GM23338 (cell line): ENCODE measurements around the gene ATG7. TPM values are rescaled to one million over a fixed set of nuclear protein-coding genes. Genes with fewer than 3 reads are reported as not detected.

Source experiments
- ATAC-seq: fragments of 200-7000 bp; cut with Tn5 transposase; 3 replicates; pipeline ENCODE4 v1.9.1; 2020
- DNase-seq: peaks from one replicate; pipeline ENCODE4 v3.0.0-alpha.2; 2015; ENCODE audit warnings: low spot score
- H2AFZ ChIP-seq: fragments of 200-600 bp; sonication (generic); 2 replicates; pipeline ENCODE4 v1.8.0; 2016; ENCODE audit warnings: antibody characterized with exemption, mild to moderate bottlenecking, moderate library complexity
- H3F3A ChIP-seq: fragments of 200-600 bp; sonication (generic); replicated peaks from 2 replicates; pipeline ENCODE4 v1.8.0; 2017; ENCODE audit warnings: antibody characterized with exemption, mixed run types, low read depth
- H3K27ac ChIP-seq: fragments of 200-600 bp; sonication (generic); 2 replicates; pipeline ENCODE4 v1.6.1; 2016; ENCODE audit warnings: low read depth
- H3K27me3 ChIP-seq: fragments of 200-600 bp; sonication (generic); 2 replicates; pipeline ENCODE4 v1.8.0; 2016; ENCODE audit warnings: mild to moderate bottlenecking, mixed run types, moderate library complexity; ENCODE audit not compliant: insufficient read depth
- H3K36me3 ChIP-seq: fragments of 200-600 bp; sonication (generic); 2 replicates; pipeline ENCODE4 v1.8.0; 2016; ENCODE audit warnings: mild to moderate bottlenecking; ENCODE audit not compliant: insufficient read depth
- H3K4me1 ChIP-seq: fragments of 200-600 bp; sonication (generic); 2 replicates; pipeline ENCODE4 v1.8.0; 2016; ENCODE audit warnings: mild to moderate bottlenecking, moderate library complexity; ENCODE audit not compliant: insufficient read depth
- H3K4me2 ChIP-seq: fragments of 200-600 bp; sonication (generic); 2 replicates; pipeline ENCODE4 v1.7.1; 2017; ENCODE audit warnings: mixed run types
- H3K4me3 ChIP-seq: fragments of 200-600 bp; sonication (generic); 2 replicates; pipeline ENCODE4 v1.6.1; 2016; ENCODE audit warnings: mixed run types
- H3K79me2 ChIP-seq: fragments of 200-600 bp; sonication (generic); replicated peaks from 2 replicates; pipeline ENCODE4 v1.8.0; 2017; ENCODE audit warnings: mild to moderate bottlenecking; ENCODE audit not compliant: insufficient read depth
- H3K9me2 ChIP-seq: fragments of 200-600 bp; sonication (generic); 2 replicates; pipeline ENCODE4 v1.8.0; 2017; ENCODE audit not compliant: insufficient read depth
- H4K20me1 ChIP-seq: fragments of 200-600 bp; sonication (generic); replicated peaks from 2 replicates; pipeline ENCODE4 v1.8.0; 2017; ENCODE audit warnings: mild to moderate bottlenecking; ENCODE audit not compliant: insufficient read depth
- H3K27ac Mint-ChIP-seq: 2 replicates; pipeline ENCODE4 v1.8.0; 2020; ENCODE audit warnings: inconsistent platforms, mild to moderate bottlenecking, moderate library complexity, mixed read lengths
- H3K27me3 Mint-ChIP-seq: 3 replicates; pipeline ENCODE4 v1.8.0; 2022; ENCODE audit warnings: low read depth, mild to moderate bottlenecking, moderate library complexity, mixed read lengths, inconsistent platforms; ENCODE audit not compliant: insufficient read depth, poor library complexity
- H3K36me3 Mint-ChIP-seq: 3 replicates; pipeline ENCODE4 v1.8.0; 2021; ENCODE audit warnings: low read depth, mild to moderate bottlenecking, inconsistent platforms, moderate library complexity, mixed read lengths
- H3K4me1 Mint-ChIP-seq: 3 replicates; pipeline ENCODE4 v1.8.0; 2020; ENCODE audit warnings: mild to moderate bottlenecking, inconsistent platforms, mixed read lengths
- H3K4me3 Mint-ChIP-seq: 3 replicates; pipeline ENCODE4 v1.8.0; 2021; ENCODE audit warnings: moderate library complexity, mild to moderate bottlenecking, inconsistent platforms, mixed read lengths
- H3K9me3 Mint-ChIP-seq: 3 replicates; pipeline ENCODE4 v1.8.0; 2020; ENCODE audit warnings: moderate library complexity, mild to moderate bottlenecking, inconsistent platforms, mixed read lengths
- CREB1 ChIP-seq: fragments of 250-450 bp; sonication (Bioruptor Pico); IDR thresholded peaks from 2 replicates; pipeline ENCODE4 v1.5.0; 2020; ENCODE audit warnings: low read depth, mild to moderate bottlenecking, moderate library complexity
- ETS1 ChIP-seq: IDR thresholded peaks from 2 replicates; pipeline ENCODE4 v1.6.1; 2016; ENCODE audit warnings: antibody characterized with exemption
- EZH2 ChIP-seq: fragments of 200-600 bp; sonication (generic); IDR thresholded peaks from one replicate; pipeline ENCODE4 v1.8.0; 2017; ENCODE audit warnings: antibody characterized with exemption, mild to moderate bottlenecking, low read depth; ENCODE audit not compliant: unreplicated experiment
- EZH2phosphoT487 ChIP-seq: fragments of 200-600 bp; sonication (generic); IDR thresholded peaks from one replicate; pipeline ENCODE4 v1.8.1; 2018; ENCODE audit warnings: antibody characterized with exemption; ENCODE audit not compliant: unreplicated experiment
- JUNB ChIP-seq: IDR thresholded peaks from one replicate; pipeline ENCODE4 v1.6.1; 2016; ENCODE audit warnings: antibody characterized with exemption; ENCODE audit not compliant: unreplicated experiment
- NANOG ChIP-seq: IDR thresholded peaks from 2 replicates; pipeline ENCODE4 v1.6.1; 2016; ENCODE audit warnings: antibody characterized with exemption, borderline replicate concordance
- POLR2AphosphoS5 ChIP-seq: IDR thresholded peaks from 2 replicates; pipeline ENCODE4 v1.6.1; 2016; ENCODE audit warnings: antibody characterized with exemption, low read depth
- STAT1 ChIP-seq: IDR thresholded peaks from one replicate; pipeline ENCODE4 v1.6.1; 2016; ENCODE audit warnings: antibody characterized with exemption; ENCODE audit not compliant: unreplicated experiment
- ZNF114 ChIP-seq: fragments of 250-450 bp; sonication (Bioruptor Pico); IDR thresholded peaks from 2 replicates; pipeline ENCODE4 v1.5.0; 2020; ENCODE audit warnings: mild to moderate bottlenecking, moderate library complexity
- ZNF331 ChIP-seq: fragments of 250-450 bp; sonication (Bioruptor Pico); IDR thresholded peaks from 2 replicates; pipeline ENCODE4 v1.5.0; 2020; ENCODE audit warnings: low read depth, mild to moderate bottlenecking, moderate library complexity
- polyA plus RNA-seq: library from polyadenylated mRNA; unstranded; fragments of >200 nt; fragmentation: Nextera tagmentation; extraction: Ambion mirVana; gene quantifications from 2 replicates; pipeline ENCODE4 v1.2.1, GENCODE V29; 2016
- total RNA-seq: library from RNA; depleted of rRNA; stranded (reverse); fragments of >200 nt; shearing (Covaris generic); gene quantifications from 2 replicates; pipeline ENCODE4 v1.2.3, GENCODE V29; 2014
- TF ChIP-seq, protein P1 (sequence below): IDR thresholded peaks from one replicate; pipeline ENCODE4 v1.6.1; 2018; ENCODE audit warnings: antibody characterized with exemption; ENCODE audit not compliant: unreplicated experiment
- TF ChIP-seq, protein P2 (sequence below), 2 experiments: fragments of 200-600 bp in 1 of 2; sonication (generic) in 1 of 2; conservative IDR thresholded peaks; 2 replicates each; pipeline versions ENCODE4 v1.5.1 to v1.6.1; 2016 to 2017; ENCODE audit warnings: antibody characterized with exemption in 2 of 2, low read depth in 2 of 2, mild to moderate bottlenecking in 2 of 2, moderate library complexity in 1 of 2

ATG7 gene
- total and polyA plus RNA-seq, 2 experiments from 2014 or later: 16.2 to 36.7 TPM

GRCh38 chr3:11564577-11565001 lies 292.4 kb downstream of the ATG7 start (continued):
- TF ChIP-seq, protein P1, sequence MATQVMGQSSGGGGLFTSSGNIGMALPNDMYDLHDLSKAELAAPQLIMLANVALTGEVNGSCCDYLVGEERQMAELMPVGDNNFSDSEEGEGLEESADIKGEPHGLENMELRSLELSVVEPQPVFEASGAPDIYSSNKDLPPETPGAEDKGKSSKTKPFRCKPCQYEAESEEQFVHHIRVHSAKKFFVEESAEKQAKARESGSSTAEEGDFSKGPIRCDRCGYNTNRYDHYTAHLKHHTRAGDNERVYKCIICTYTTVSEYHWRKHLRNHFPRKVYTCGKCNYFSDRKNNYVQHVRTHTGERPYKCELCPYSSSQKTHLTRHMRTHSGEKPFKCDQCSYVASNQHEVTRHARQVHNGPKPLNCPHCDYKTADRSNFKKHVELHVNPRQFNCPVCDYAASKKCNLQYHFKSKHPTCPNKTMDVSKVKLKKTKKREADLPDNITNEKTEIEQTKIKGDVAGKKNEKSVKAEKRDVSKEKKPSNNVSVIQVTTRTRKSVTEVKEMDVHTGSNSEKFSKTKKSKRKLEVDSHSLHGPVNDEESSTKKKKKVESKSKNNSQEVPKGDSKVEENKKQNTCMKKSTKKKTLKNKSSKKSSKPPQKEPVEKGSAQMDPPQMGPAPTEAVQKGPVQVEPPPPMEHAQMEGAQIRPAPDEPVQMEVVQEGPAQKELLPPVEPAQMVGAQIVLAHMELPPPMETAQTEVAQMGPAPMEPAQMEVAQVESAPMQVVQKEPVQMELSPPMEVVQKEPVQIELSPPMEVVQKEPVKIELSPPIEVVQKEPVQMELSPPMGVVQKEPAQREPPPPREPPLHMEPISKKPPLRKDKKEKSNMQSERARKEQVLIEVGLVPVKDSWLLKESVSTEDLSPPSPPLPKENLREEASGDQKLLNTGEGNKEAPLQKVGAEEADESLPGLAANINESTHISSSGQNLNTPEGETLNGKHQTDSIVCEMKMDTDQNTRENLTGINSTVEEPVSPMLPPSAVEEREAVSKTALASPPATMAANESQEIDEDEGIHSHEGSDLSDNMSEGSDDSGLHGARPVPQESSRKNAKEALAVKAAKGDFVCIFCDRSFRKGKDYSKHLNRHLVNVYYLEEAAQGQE: no peak
- TF ChIP-seq STAT1 (no peak), ZNF331 (CRISPR knock-in tag) (no peak), NANOG (no peak), JUNB (no peak), CREB1 (CRISPR knock-in tag) (no peak), EZH2 (no peak), ZNF114 (CRISPR knock-in tag) (no peak), ETS1 (no peak), EZH2phosphoT487 (no peak), POLR2AphosphoS5 (no peak)
- TF ChIP-seq, protein P2, sequence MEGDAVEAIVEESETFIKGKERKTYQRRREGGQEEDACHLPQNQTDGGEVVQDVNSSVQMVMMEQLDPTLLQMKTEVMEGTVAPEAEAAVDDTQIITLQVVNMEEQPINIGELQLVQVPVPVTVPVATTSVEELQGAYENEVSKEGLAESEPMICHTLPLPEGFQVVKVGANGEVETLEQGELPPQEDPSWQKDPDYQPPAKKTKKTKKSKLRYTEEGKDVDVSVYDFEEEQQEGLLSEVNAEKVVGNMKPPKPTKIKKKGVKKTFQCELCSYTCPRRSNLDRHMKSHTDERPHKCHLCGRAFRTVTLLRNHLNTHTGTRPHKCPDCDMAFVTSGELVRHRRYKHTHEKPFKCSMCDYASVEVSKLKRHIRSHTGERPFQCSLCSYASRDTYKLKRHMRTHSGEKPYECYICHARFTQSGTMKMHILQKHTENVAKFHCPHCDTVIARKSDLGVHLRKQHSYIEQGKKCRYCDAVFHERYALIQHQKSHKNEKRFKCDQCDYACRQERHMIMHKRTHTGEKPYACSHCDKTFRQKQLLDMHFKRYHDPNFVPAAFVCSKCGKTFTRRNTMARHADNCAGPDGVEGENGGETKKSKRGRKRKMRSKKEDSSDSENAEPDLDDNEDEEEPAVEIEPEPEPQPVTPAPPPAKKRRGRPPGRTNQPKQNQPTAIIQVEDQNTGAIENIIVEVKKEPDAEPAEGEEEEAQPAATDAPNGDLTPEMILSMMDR (conservative IDR thresholded peaks at IDR 0.05; ENCODE audit: low read depth in 2 of 2): no peak

DNA sequence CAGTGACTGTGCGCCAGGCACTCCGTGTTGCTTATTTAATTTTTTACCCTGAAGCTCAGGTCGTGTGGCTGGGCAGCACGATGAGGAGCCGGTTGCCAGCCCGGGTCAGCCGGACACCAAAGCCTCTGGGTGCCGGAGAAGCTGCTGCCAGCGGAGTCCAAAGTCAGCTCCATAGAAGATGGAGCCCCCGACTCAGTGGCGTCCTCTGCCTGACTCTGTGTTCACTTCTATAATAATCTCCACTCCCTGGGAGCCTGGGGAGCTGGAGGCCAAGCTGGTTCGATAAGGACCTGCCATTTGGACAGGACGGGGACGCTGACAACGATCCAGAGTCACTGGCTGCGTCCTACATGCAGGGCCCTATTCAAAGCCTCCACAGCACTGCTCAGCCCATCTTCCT lies 292.9 kb downstream of the ATG7 start:
- DNase-seq (no peak), ATAC-seq (no peak)
- Histone ChIP-seq H4K20me1 (peaks cover 11% of the 10 kb centered on the region), H3K79me2 (peaks cover 15% of the 10 kb centered on the region), H3K4me3 (no peak overlapping the region), H3K27ac (no peak overlapping the region), H3F3A (no peaks in the 10 kb centered on the region), H3K4me2 (no peak overlapping the region), H3K9me2 (no peaks in the 10 kb centered on the region), H2AFZ (no peak overlapping the region), H3K4me1 (no peaks in the 10 kb centered on the region; the same call in 1 of the 2 replicates), H3K36me3 (no peaks in the 10 kb centered on the region; the same call in 1 of the 2 replicates), H3K27me3 (no peaks in the 10 kb centered on the region)
- peaks cover 17% of the 10 kb centered on the region; the same call in 2 of the 3 replicates for H3K36me3 Mint-ChIP-seq
- no peak overlapping the region; the same call in 1 of the 2 replicates for H3K27ac Mint-ChIP-seq
- peaks cover 12% of the 10 kb centered on the region for H3K4me1 Mint-ChIP-seq
- H3K9me3 Mint-ChIP-seq: no peaks in the 10 kb centered on the region; the same call in 2 of the 3 replicates
- H3K4me3 Mint-ChIP-seq: no peak overlapping the region
- peaks cover 16% of the 10 kb centered on the region for H3K27me3 Mint-ChIP-seq
- no peak for TF ChIP-seq EZH2phosphoT487
- TF ChIP-seq, protein P1: no peak
